LNCAP (cell line): ENCODE data around the gene CCDC92.

Experiments used
- CTCF ChIP-seq: fragments of 450-650 bp; IDR thresholded peaks from 2 replicates; pipeline ENCODE4 v1.5.1; 2017; ENCODE audit warnings: mild to moderate bottlenecking

CCDC92 gene

GRCh38 chr12:123890536-123890902 is 82.1 kb downstream of the CCDC92 start:
- TF ChIP-seq CTCF = no peak

GRCh38 chr12:123889848-123890535 is 82.6 kb downstream of the CCDC92 start:
- no peak for TF ChIP-seq CTCF

GRCh38 chr12:123888989-123889388 is 83.6 kb downstream of the CCDC92 start:
- TF ChIP-seq CTCF = no peak

GRCh38 chr12:123886931-123887582 is 85.6 kb downstream of the CCDC92 start:
- TF ChIP-seq CTCF = no peak

GRCh38 chr12:123886258-123886657 is 86.4 kb downstream of the CCDC92 start:
- TF ChIP-seq CTCF = no peak
